HepG2 (cell line): Measurements from ENCODE around the gene LENEP. TPM values are rescaled to one million over a fixed set of nuclear protein-coding genes. Genes with fewer than 3 reads are reported as not detected.
A peak's percentile ranks its signal among the peaks of the same experiment; 100 is the strongest.

Source experiments
- ATAC-seq: fragments of 200-7000 bp; cut with Tn5 transposase; 3 replicates; pipeline ENCODE4 v1.9.1; 2020; ENCODE audit warnings: mild to moderate bottlenecking, moderate library complexity
- Bru-seq: library from RNA; stranded (reverse); fragments of 400-500 nt; gene quantifications from one replicate; lab custom pipeline; 2021; lab: Mats Ljungman, UMichigan
- BruChase-seq, 2 experiments: library from RNA; stranded (reverse); fragments of 400-500 nt; gene quantifications; one replicate each; lab custom pipeline; 2021; lab: Mats Ljungman, UMichigan
- BruUV-seq: library from RNA; stranded (reverse); fragments of 400-500 nt; replicated peaks from 2 replicates; lab custom pipeline; 2021; lab: Mats Ljungman, UMichigan
- CTCF ChIA-PET: fragments of 300-600 bp; formaldehyde crosslinking; extraction: SDS; loops from one replicate; lab custom pipeline; 2021; ENCODE audit warnings: low total read pairs, inconsistent platforms, low intra/inter-chr PET ratio; lab: Yijun Ruan, JAX
- POLR2A ChIA-PET: fragments of 350-600 bp; sonication (Branson Sonifier 250); formaldehyde crosslinking; loops from one replicate; lab custom pipeline; 2020; ENCODE audit warnings: antibody characterized with exemption, inconsistent platforms; lab: Yijun Ruan, JAX
- DNase-seq: peaks from one replicate; pipeline ENCODE4 v3.0.0-alpha.2; 2015; ENCODE audit warnings: low spot score
- FAIRE-seq: peaks from 3 replicates; lab custom pipeline; 2011; peaks lifted over from hg19 to GRCh38; lab: Jason Lieb, UNC
- H2AFZ ChIP-seq: one replicate; pipeline ENCODE4 v1.6.1; 2011; ENCODE audit warnings: low read length, inconsistent platforms
- H3K27ac ChIP-seq: fragments of 300-600 bp; 3 replicates; pipeline ENCODE4 v1.8.0; 2011; ENCODE audit warnings: mixed run types, mild to moderate bottlenecking, mixed read lengths, low read length, inconsistent platforms; ENCODE audit not compliant: insufficient read depth; ENCODE audit errors: extremely low read length
- H3K27me3 ChIP-seq, 2 experiments: fragments of 200-600 bp in 1 of 2; 2 replicates in 1 of 2; 3 replicates in 1 of 2; pipeline versions ENCODE4 v1.6.0 to v1.8.0; 2011; ENCODE audit warnings: low read length in 2 of 2, mild to moderate bottlenecking in 2 of 2, moderate library complexity in 2 of 2, inconsistent platforms in 1 of 2; ENCODE audit not compliant: insufficient read depth in 2 of 2, control insufficient read depth in 1 of 2
- H3K36me3 ChIP-seq, 2 experiments: fragments of 200-600 bp in 1 of 2; replicated peaks in 1 of 2; 2 replicates in 1 of 2; 3 replicates in 1 of 2; pipeline versions ENCODE4 v1.5.1 to v1.8.0; 2011; ENCODE audit warnings: low read length in 2 of 2, inconsistent platforms in 1 of 2; ENCODE audit not compliant: insufficient read depth in 2 of 2, control insufficient read depth in 1 of 2
- H3K4me1 ChIP-seq: 2 replicates; pipeline ENCODE4 v1.5.1; 2012; ENCODE audit warnings: low read length, inconsistent platforms; ENCODE audit not compliant: insufficient read depth
- H3K4me2 ChIP-seq: 2 replicates; pipeline ENCODE4 v1.6.0; 2011; ENCODE audit warnings: low read depth, low read length, inconsistent platforms
- H3K4me3 ChIP-seq, 3 experiments: fragments of 200-600 bp in 1 of 3; sonication (generic), shearing (Covaris generic) in 1 of 3; replicated peaks in 1 of 3; 2 replicates each; pipeline ENCODE4 v1.5.1; 2011 to 2016; ENCODE audit warnings: low read length in 3 of 3, inconsistent platforms in 2 of 3, low read depth in 2 of 3, mild to moderate bottlenecking in 2 of 3, control low read depth in 1 of 3, mixed read lengths in 1 of 3; ENCODE audit not compliant: insufficient read depth in 1 of 3
- H3K79me2 ChIP-seq: one replicate; pipeline ENCODE4 v1.6.1; 2011; ENCODE audit warnings: low read length, inconsistent platforms; ENCODE audit not compliant: insufficient read depth
- H3K9ac ChIP-seq: 2 replicates; pipeline ENCODE4 v1.6.0; 2011; ENCODE audit warnings: mild to moderate bottlenecking, low read depth, low read length, inconsistent platforms; ENCODE audit not compliant: insufficient read depth
- H3K9me3 ChIP-seq: 2 replicates; pipeline ENCODE4 v1.5.1; 2012; ENCODE audit warnings: mild to moderate bottlenecking, low read length
- H4K20me1 ChIP-seq: 2 replicates; pipeline ENCODE4 v1.6.0; 2011; ENCODE audit warnings: inconsistent platforms, mild to moderate bottlenecking, low read length, moderate library complexity; ENCODE audit not compliant: insufficient read depth
- AGO2 ChIP-seq: fragments of 200-400 bp; formaldehyde crosslinking; optimal IDR thresholded peaks from 2 replicates; pipeline ENCODE3; 2017; ENCODE audit warnings: mild to moderate bottlenecking, low read depth, low read length, moderate library complexity
- IKZF4 ChIP-seq: sonication (generic); formaldehyde crosslinking; IDR thresholded peaks from 2 replicates; pipeline ENCODE4 v1.5.1; 2020; ENCODE audit warnings: borderline replicate concordance, mild to moderate bottlenecking, low read depth, missing genetic modification reagents; ENCODE audit errors: not compliant biosample characterization
- POLR2A ChIP-seq, 2 experiments: IDR thresholded peaks; 2 replicates each; pipeline ENCODE4 v1.6.1; 2011; ENCODE audit warnings: low read depth in 2 of 2, low read length in 2 of 2, mild to moderate bottlenecking in 1 of 2, moderate library complexity in 1 of 2; ENCODE audit not compliant: insufficient read depth in 1 of 2
- ZNF33A ChIP-seq: sonication (generic); formaldehyde crosslinking; IDR thresholded peaks from 2 replicates; pipeline ENCODE4 v1.5.1; 2020; ENCODE audit warnings: missing genetic modification reagents, mild to moderate bottlenecking, moderate library complexity, borderline replicate concordance
- WGBS: methylation state at CpG from one replicate; pipeline ENCODE4 v1.1.6; 2017; ENCODE audit warnings: low lambda C conversion rate; 5-methylcytosine and 5-hydroxymethylcytosine counted together
- in situ Hi-C: cut with HindIII; loops from 2 replicates; pipeline ENCODE4 v1.10.0; 2017; ENCODE audit warnings: low pct_unique_long_range_greater_than_20kb; ENCODE audit not compliant: extremely low pct_ligation_motif_present
- intact Hi-C: fragments of 100-400 bp; cut with micrococcal nuclease; formaldehyde crosslinking; loops from one replicate; pipeline ENCODE4 v1.10.0; 2022; ENCODE audit not compliant: unreplicated experiment
- long read RNA-seq, 2 experiments: library from RNA in 1 of 2; library from polyadenylated mRNA in 1 of 2; stranded (forward) in 1 of 2; unstranded in 1 of 2; transcript quantifications; one replicate each; pipeline ENCODE4 v2.0.0, GENCODE V29; 2019 to 2022
- polyA minus RNA-seq, 3 experiments: library from RNA; depleted of rRNA, polyadenylated mRNA; stranded (reverse); fragments of >200 nt; gene quantifications; 2 replicates each; pipeline ENCODE4 v1.2.3, GENCODE V29; 2011; ENCODE audit warnings: low replicate concordance in 1 of 3
- polyA plus RNA-seq, 8 experiments: library from polyadenylated mRNA; depleted of rRNA in 3 of 8; stranded (reverse) in 7 of 8; unstranded in 1 of 8; fragments of >200 nt; fragmentation: Illumina TruSeq in 4 of 8; extraction: Trizol in 4 of 8; gene quantifications; 2 replicates each; pipeline versions ENCODE4 v1.2.1 to v1.2.3, GENCODE V29; 2011 to 2016; ENCODE audit warnings: low read depth in 4 of 8, missing spikeins in 1 of 8, mixed read lengths in 1 of 8; ENCODE audit not compliant: insufficient read depth in 1 of 8
- total RNA-seq, 5 experiments: library from RNA; depleted of rRNA; stranded (reverse); fragments of >200 nt; fragmentation: Illumina TruSeq; extraction: Trizol; gene quantifications; 2 replicates each; pipeline ENCODE4 v1.2.3, GENCODE V29; 2016; ENCODE audit warnings: low read depth in 1 of 5

LENEP gene
- total RNA-seq (2016; rRNA removed; fragmentation: Illumina TruSeq; extraction: Trizol) (0.29 TPM in 1 of 2 replicates, not detected in the other), polyA plus RNA-seq (2011; rRNA removed) (not detected in 2 replicates), polyA minus RNA-seq (2011; rRNA and poly(A)+ RNA removed; ENCODE audit: low replicate concordance) (1.3 and 7.6 TPM in 2 replicates), Bru-seq, nascent RNA (percentile 46 among the genes with signal in this experiment), BruChase-seq, experiment 1, labeled RNA remaining after a 6-hour chase (percentile 27 among the genes with signal in this experiment), BruChase-seq, experiment 2, labeled RNA remaining after a 2-hour chase (percentile 27 among the genes with signal in this experiment)
- not detected in 2 replicates for total RNA-seq (2016; cell fraction: cytosol; rRNA removed; fragmentation: Illumina TruSeq; extraction: Trizol; ENCODE audit: low read depth)
- total RNA-seq (2016; cell fraction: insoluble cytoplasmic fraction; rRNA removed; fragmentation: Illumina TruSeq; extraction: Trizol) = 0.32 TPM in 1 of 2 replicates, not detected in the other
- not detected in 2 replicates for total RNA-seq (2016; cell fraction: membrane; rRNA removed; fragmentation: Illumina TruSeq; extraction: Trizol)
- total RNA-seq (2016; cell fraction: nucleus; rRNA removed; fragmentation: Illumina TruSeq; extraction: Trizol) = 1.1 and 1.3 TPM in 2 replicates
- polyA plus RNA-seq (2011; cell fraction: cytosol; rRNA removed) = not detected in 2 replicates
- polyA plus RNA-seq (2011; cell fraction: nucleus; rRNA removed) = 0.29 and 0.40 TPM in 2 replicates
- not detected in 2 replicates for polyA plus RNA-seq (2012)
- not detected in 2 replicates for polyA plus RNA-seq (2016; cell fraction: cytosol; fragmentation: Illumina TruSeq; extraction: Trizol; ENCODE audit: low read depth)
- not detected in 2 replicates for polyA plus RNA-seq (2016; cell fraction: insoluble cytoplasmic fraction; fragmentation: Illumina TruSeq; extraction: Trizol; ENCODE audit: low read depth)
- polyA plus RNA-seq (2016; cell fraction: membrane; fragmentation: Illumina TruSeq; extraction: Trizol; ENCODE audit: low read depth) = not detected in 2 replicates
- polyA plus RNA-seq (2016; cell fraction: nucleus; fragmentation: Illumina TruSeq; extraction: Trizol; ENCODE audit: insufficient read depth, low read depth) = not detected in 2 replicates
- not detected in 2 replicates for polyA minus RNA-seq (2011; cell fraction: cytosol; rRNA and poly(A)+ RNA removed)
- polyA minus RNA-seq (2011; cell fraction: nucleus; rRNA and poly(A)+ RNA removed) = 1.6 TPM in 1 of 2 replicates, not detected in the other
- long read RNA-seq, experiment 1 = 0 reads
- long read RNA-seq, experiment 2 = 0 reads

GRCh38 chr1:154993572-154994268 is at the start of gene LENEP:
TSS of gene LENEP (plus strand) at chr1:154993586. CDS start at chr1:154993608, 22 bp downstream.
- Histone ChIP-seq H3K9ac (no peak within 1 kb of the TSS), H3K4me3 (no peak within 1 kb of the TSS), H3K36me3 (peaks cover 4 to 8% of the 10 kb centered on the region in 2 experiments; a peak in 2 of 5 replicates), H3K4me2 (no peak within 1 kb of the TSS), H2AFZ (no peak within 1 kb of the TSS), H3K27me3 (no peaks in the 10 kb centered on the region), H3K4me1 (peaks cover 14% of the 10 kb centered on the region), H3K27ac (no peak within 1 kb of the TSS), H3K79me2 (no peaks in the 10 kb centered on the region), H4K20me1 (no peaks in the 10 kb centered on the region), H3K9me3 (no peaks in the 10 kb centered on the region)
- 92% methylated on average over 2 of the region's 8 CpGs for WGBS
- BruUV-seq = no TSS peak
- TF ChIP-seq AGO2 (peak; percentile 39), POLR2A (IDR thresholded peaks at IDR 0.05; ENCODE audit: insufficient read depth in 1 of 2, low read depth in 2 of 2, low read length in 2 of 2) (0 out of 4 replicates have a peak, but pooled peaks of 1 of the 2 experiments have one; percentile 6), ZNF33A (no peak), IKZF4 (no peak)
- in situ Hi-C loops (no loop called here), intact Hi-C loops (no loop called here)
- CTCF ChIA-PET = interaction anchor here (1.2 kb wide), 1 partner anchor 24 kb away, joined by 10 read pairs; no protein-coding TSS in a partner anchor
- POLR2A ChIA-PET = interaction anchor here (1.0 to 4.2 kb wide), 8 partner anchors 8 to 91 kb away, joined by 3 to 34 read pairs (median 4); partner anchors contain the start of genes FLAD1, PBXIP1, PYGO2 and SHC1
- no peak for FAIRE-seq
- no peak for DNase-seq
- ATAC-seq = no peak
